ENCODE results near the gene HABP2. TPM values are rescaled to one million over a fixed set of nuclear protein-coding genes. Genes with fewer than 3 reads are reported as not detected.

Gene HABP2
- polyA plus RNA-seq, 1 donor from 2014 or later = not detected

GRCh38 chr10:113541549-113541927, 11.3 kb upstream of the HABP2 start:
- H3K27me3 ChIP-seq (ENCODE audit: insufficient read depth, low read depth, low read length) = no peaks in the 10 kb centered on the region
- H4K20me1 ChIP-seq (ENCODE audit: insufficient read depth) = no peaks in the 10 kb centered on the region
- no peak overlapping the region for H3K9ac ChIP-seq (ENCODE audit: low read length)
- no peaks in the 10 kb centered on the region for H3K79me2 ChIP-seq (replicated peaks; ENCODE audit: insufficient read depth, low read length)
- H3K9me2 ChIP-seq (ENCODE audit: insufficient read depth, low read length) = no peaks in the 10 kb centered on the region
- no peaks in the 10 kb centered on the region for H3K9me3 ChIP-seq (ENCODE audit: low read length)
- H3F3A ChIP-seq (ENCODE audit: insufficient read depth, low read length, poor library complexity, severe bottlenecking) = no peaks in the 10 kb centered on the region
- no peak overlapping the region for H2AFZ ChIP-seq (ENCODE audit: low read depth, low read length)
- H3K4me2 ChIP-seq (ENCODE audit: low read length) = no peak overlapping the region
- no peak overlapping the region for H3K27ac ChIP-seq (ENCODE audit: low read length)
- no peak overlapping the region for H3K4me3 ChIP-seq (ENCODE audit: low read length)
- no peaks in the 10 kb centered on the region for H3K36me3 ChIP-seq (ENCODE audit: insufficient read depth, low read length)
- TF ChIP-seq, protein P1, sequence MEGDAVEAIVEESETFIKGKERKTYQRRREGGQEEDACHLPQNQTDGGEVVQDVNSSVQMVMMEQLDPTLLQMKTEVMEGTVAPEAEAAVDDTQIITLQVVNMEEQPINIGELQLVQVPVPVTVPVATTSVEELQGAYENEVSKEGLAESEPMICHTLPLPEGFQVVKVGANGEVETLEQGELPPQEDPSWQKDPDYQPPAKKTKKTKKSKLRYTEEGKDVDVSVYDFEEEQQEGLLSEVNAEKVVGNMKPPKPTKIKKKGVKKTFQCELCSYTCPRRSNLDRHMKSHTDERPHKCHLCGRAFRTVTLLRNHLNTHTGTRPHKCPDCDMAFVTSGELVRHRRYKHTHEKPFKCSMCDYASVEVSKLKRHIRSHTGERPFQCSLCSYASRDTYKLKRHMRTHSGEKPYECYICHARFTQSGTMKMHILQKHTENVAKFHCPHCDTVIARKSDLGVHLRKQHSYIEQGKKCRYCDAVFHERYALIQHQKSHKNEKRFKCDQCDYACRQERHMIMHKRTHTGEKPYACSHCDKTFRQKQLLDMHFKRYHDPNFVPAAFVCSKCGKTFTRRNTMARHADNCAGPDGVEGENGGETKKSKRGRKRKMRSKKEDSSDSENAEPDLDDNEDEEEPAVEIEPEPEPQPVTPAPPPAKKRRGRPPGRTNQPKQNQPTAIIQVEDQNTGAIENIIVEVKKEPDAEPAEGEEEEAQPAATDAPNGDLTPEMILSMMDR (IDR thresholded peaks at IDR 0.05; ENCODE audit: poor library complexity, severe bottlenecking) = no peak
- TF ChIP-seq REST (IDR thresholded peaks at IDR 0.05; ENCODE audit: borderline replicate concordance) = no peak
- no peak for TF ChIP-seq POLR2AphosphoS5 (IDR thresholded peaks at IDR 0.05)
- no peak for TF ChIP-seq MXI1 (conservative IDR thresholded peaks at IDR 0.05; ENCODE audit: poor library complexity, severe bottlenecking)
- no peak for TF ChIP-seq EP300 (conservative IDR thresholded peaks at IDR 0.05; ENCODE audit: poor library complexity, severe bottlenecking)
- TF ChIP-seq SMC3 (conservative IDR thresholded peaks at IDR 0.05; ENCODE audit: poor library complexity) = no peak
- no peak for TF ChIP-seq TAF1 (IDR thresholded peaks at IDR 0.05; ENCODE audit: low read depth)
- no peak for TF ChIP-seq EZH2 (IDR thresholded peaks at IDR 0.05; ENCODE audit: borderline replicate concordance, insufficient read depth, low read length, poor library complexity, severe bottlenecking)
- no peak for TF ChIP-seq RAD21 (conservative IDR thresholded peaks at IDR 0.05)

DNA sequence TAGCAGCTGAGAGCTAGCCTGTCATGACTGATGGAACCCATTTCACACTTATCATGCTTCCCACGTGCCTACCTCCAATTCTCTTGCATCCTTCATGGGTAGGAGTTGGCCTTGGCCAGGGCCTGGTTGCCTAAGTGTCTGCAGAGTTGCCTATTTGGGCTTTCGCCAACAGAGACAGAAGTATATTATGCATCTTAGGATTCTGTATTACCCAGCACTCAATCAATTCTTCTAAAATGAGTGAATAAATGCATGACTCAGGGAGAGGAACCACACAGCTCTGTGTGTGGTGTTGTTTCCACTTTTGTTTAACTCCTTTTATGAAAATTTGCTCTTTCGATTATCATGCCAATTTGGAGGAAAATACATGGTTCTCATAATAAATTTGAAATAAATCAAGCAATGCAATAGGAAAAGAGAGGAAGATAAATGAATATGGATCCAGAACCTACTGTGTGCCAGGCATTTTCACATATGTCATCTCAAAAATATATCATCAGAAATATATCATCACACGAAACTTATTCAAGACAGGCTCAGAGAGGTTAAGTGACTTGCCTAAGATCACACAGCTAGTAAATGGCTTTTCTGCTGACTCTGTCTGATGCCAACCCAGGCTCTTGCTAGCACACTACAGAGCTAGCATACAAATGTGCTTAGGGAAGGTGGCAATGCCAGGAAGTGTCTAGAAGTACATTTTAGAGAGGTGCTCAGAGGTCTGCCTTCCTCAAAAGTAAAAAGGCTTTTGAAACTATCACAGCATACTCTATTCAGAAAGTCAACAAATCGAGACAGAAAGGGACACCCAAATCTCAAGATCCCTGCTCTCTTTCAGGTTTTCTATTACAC, 9.5 kb upstream of the HABP2 start:
- Histone ChIP-seq H3K4me2 (ENCODE audit: low read length) (no peak overlapping the region), H3K79me2 (replicated peaks; ENCODE audit: insufficient read depth, low read length) (no peaks in the 10 kb centered on the region), H4K20me1 (ENCODE audit: insufficient read depth) (no peaks in the 10 kb centered on the region), H3K27ac (ENCODE audit: low read length) (no peak overlapping the region), H3K36me3 (ENCODE audit: insufficient read depth, low read length) (no peaks in the 10 kb centered on the region), H3K9ac (ENCODE audit: low read length) (no peak overlapping the region), H3K9me2 (ENCODE audit: insufficient read depth, low read length) (no peaks in the 10 kb centered on the region), H3K9me3 (ENCODE audit: low read length) (no peaks in the 10 kb centered on the region), H3K27me3 (ENCODE audit: insufficient read depth, low read depth, low read length) (no peaks in the 10 kb centered on the region), H3F3A (ENCODE audit: insufficient read depth, low read length, poor library complexity, severe bottlenecking) (no peaks in the 10 kb centered on the region), H3K4me3 (ENCODE audit: low read length) (no peak overlapping the region), H2AFZ (ENCODE audit: low read depth, low read length) (no peak overlapping the region)
- TF ChIP-seq SMC3 (conservative IDR thresholded peaks at IDR 0.05; ENCODE audit: poor library complexity) (no peak), REST (IDR thresholded peaks at IDR 0.05; ENCODE audit: borderline replicate concordance) (no peak), TAF1 (IDR thresholded peaks at IDR 0.05; ENCODE audit: low read depth) (no peak), MXI1 (conservative IDR thresholded peaks at IDR 0.05; ENCODE audit: poor library complexity, severe bottlenecking) (no peak), EP300 (conservative IDR thresholded peaks at IDR 0.05; ENCODE audit: poor library complexity, severe bottlenecking) (no peak), RAD21 (conservative IDR thresholded peaks at IDR 0.05) (no peak), POLR2AphosphoS5 (IDR thresholded peaks at IDR 0.05) (no peak), EZH2 (IDR thresholded peaks at IDR 0.05; ENCODE audit: borderline replicate concordance, insufficient read depth, low read length, poor library complexity, severe bottlenecking) (no peak)
- TF ChIP-seq, protein P1 (IDR thresholded peaks at IDR 0.05; ENCODE audit: poor library complexity, severe bottlenecking) = no peak
